Measurements from ENCODE around the gene VTI1B.
"Not testable (repeated sequence)": the region's sequence is repeated elsewhere in the genome, so short reads cannot be mapped to it uniquely, and the experiment has no call there.

- TF ChIP-seq, protein P1, sequence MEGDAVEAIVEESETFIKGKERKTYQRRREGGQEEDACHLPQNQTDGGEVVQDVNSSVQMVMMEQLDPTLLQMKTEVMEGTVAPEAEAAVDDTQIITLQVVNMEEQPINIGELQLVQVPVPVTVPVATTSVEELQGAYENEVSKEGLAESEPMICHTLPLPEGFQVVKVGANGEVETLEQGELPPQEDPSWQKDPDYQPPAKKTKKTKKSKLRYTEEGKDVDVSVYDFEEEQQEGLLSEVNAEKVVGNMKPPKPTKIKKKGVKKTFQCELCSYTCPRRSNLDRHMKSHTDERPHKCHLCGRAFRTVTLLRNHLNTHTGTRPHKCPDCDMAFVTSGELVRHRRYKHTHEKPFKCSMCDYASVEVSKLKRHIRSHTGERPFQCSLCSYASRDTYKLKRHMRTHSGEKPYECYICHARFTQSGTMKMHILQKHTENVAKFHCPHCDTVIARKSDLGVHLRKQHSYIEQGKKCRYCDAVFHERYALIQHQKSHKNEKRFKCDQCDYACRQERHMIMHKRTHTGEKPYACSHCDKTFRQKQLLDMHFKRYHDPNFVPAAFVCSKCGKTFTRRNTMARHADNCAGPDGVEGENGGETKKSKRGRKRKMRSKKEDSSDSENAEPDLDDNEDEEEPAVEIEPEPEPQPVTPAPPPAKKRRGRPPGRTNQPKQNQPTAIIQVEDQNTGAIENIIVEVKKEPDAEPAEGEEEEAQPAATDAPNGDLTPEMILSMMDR (optimal IDR thresholded peaks at IDR 0.05 in 1 of 3, IDR thresholded peaks at IDR 0.05 in 1 of 3, conservative IDR thresholded peaks at IDR 0.05 in 1 of 3; ENCODE audit: extremely low read depth in 1 of 3, insufficient read depth in 2 of 3, low read length in 3 of 3): not testable (repeated sequence)
- not testable (repeated sequence) for TF ChIP-seq EZH2 (IDR thresholded peaks at IDR 0.05; ENCODE audit: low read length)
Observed at GRCh38 chr14:67709796-67710195, 35.4 kb upstream of the VTI1B start.

Data from keratinocyte (primary cell).